ENCODE data around the gene NUDCD2.
"Not testable (repeated sequence)": the region's sequence is repeated elsewhere in the genome, so short reads cannot be mapped to it uniquely, and the experiment has no call there.

The NUDCD2 gene

GRCh38 chr5:163460562-163461171 is 765 bp upstream of the NUDCD2 start, which contains the start of gene HMMR:
Gene HMMR (plus strand): TSS chr5:163460632. CDS start chr5:163460693, 61 bp downstream.
- Histone ChIP-seq H3K4me3 (ENCODE audit: low read depth, low read length) (peak within 1 kb of the TSS; percentile 78), H3K36me3 (replicated peaks) (no peaks in the 10 kb centered on the region), H3K27me3 (replicated peaks) (no peaks in the 10 kb centered on the region), H3K27ac (peak within 1 kb of the TSS; percentile 98)
- TF ChIP-seq, protein P1, sequence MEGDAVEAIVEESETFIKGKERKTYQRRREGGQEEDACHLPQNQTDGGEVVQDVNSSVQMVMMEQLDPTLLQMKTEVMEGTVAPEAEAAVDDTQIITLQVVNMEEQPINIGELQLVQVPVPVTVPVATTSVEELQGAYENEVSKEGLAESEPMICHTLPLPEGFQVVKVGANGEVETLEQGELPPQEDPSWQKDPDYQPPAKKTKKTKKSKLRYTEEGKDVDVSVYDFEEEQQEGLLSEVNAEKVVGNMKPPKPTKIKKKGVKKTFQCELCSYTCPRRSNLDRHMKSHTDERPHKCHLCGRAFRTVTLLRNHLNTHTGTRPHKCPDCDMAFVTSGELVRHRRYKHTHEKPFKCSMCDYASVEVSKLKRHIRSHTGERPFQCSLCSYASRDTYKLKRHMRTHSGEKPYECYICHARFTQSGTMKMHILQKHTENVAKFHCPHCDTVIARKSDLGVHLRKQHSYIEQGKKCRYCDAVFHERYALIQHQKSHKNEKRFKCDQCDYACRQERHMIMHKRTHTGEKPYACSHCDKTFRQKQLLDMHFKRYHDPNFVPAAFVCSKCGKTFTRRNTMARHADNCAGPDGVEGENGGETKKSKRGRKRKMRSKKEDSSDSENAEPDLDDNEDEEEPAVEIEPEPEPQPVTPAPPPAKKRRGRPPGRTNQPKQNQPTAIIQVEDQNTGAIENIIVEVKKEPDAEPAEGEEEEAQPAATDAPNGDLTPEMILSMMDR (IDR thresholded peaks at IDR 0.05; ENCODE audit: low read depth, low read length, missing control alignments): no peak
- in situ Hi-C loops (cut with HindIII; ENCODE audit: low pct_ligation_motif_present, low sequenced_read_pairs): no loop called here
- DNase-seq: no peak

DNA sequence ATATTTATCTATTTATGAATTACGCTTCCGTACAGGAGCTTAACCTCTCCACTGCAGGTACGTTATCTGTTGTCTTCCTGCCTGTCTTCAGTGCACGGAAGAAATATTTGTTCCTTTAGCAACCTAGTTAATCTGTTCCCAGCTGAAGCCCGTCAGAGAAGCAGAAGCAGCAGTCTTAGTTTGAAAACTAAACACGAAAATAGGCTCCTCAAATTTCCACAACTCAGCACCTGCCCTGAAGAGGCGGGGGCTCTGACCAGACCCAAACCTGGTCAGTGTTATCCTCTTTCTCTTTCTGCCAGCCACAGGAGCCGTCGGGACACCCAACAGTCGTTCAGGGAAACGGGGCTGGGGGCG is 462 bp downstream of the NUDCD2 start:
- Histone ChIP-seq H3K4me3 (ENCODE audit: low read depth, low read length) (peak overlapping the region; percentile 77), H3K27me3 (replicated peaks) (no peaks in the 10 kb centered on the region), H3K27ac (peak overlapping the region; percentile 98), H3K36me3 (replicated peaks) (peaks cover 3% of the 10 kb centered on the region)
- in situ Hi-C loops (cut with HindIII; ENCODE audit: low pct_ligation_motif_present, low sequenced_read_pairs): no loop called here
- TF ChIP-seq, protein P1 (IDR thresholded peaks at IDR 0.05; ENCODE audit: low read depth, low read length, missing control alignments): no peak
- no peak for DNase-seq

- TF ChIP-seq, protein P1 (IDR thresholded peaks at IDR 0.05; ENCODE audit: low read depth, low read length, missing control alignments): no peak
- peak overlapping the region; percentile 77 for H3K4me3 ChIP-seq (ENCODE audit: low read depth, low read length)
- H3K27ac ChIP-seq: peak overlapping the region; percentile 98
- H3K36me3 ChIP-seq (replicated peaks): peaks cover 3% of the 10 kb centered on the region
- DNase-seq: no peak
- in situ Hi-C loops (cut with HindIII; ENCODE audit: low pct_ligation_motif_present, low sequenced_read_pairs): no loop called here
- H3K27me3 ChIP-seq (replicated peaks): no peaks in the 10 kb centered on the region
Measured at GRCh38 chr5:163458778-163459385, 1.0 kb downstream of the NUDCD2 start.

- Histone ChIP-seq H3K27me3 (replicated peaks) (no peaks in the 10 kb centered on the region), H3K4me3 (ENCODE audit: low read depth, low read length) (no peak overlapping the region), H3K27ac (no peak overlapping the region), H3K36me3 (replicated peaks) (peaks cover 3% of the 10 kb centered on the region)
- no peak for DNase-seq
- TF ChIP-seq, protein P1 (IDR thresholded peaks at IDR 0.05; ENCODE audit: low read depth, low read length, missing control alignments): no peak
- in situ Hi-C loops (cut with HindIII; ENCODE audit: low pct_ligation_motif_present, low sequenced_read_pairs): no loop called here
Measured at GRCh38 chr5:163456840-163457239, 3.1 kb downstream of the NUDCD2 start.

- TF ChIP-seq, protein P1 (IDR thresholded peaks at IDR 0.05; ENCODE audit: low read depth, low read length, missing control alignments): no peak
- DNase-seq: no peak
- Histone ChIP-seq H3K4me3 (ENCODE audit: low read depth, low read length) (no peak overlapping the region), H3K27ac (no peak overlapping the region), H3K27me3 (replicated peaks) (no peaks in the 10 kb centered on the region), H3K36me3 (replicated peaks) (peaks cover 4% of the 10 kb centered on the region)
- in situ Hi-C loops (cut with HindIII; ENCODE audit: low pct_ligation_motif_present, low sequenced_read_pairs): no loop called here
Measured at GRCh38 chr5:163456029-163456589, 3.8 kb downstream of the NUDCD2 start.

DNA sequence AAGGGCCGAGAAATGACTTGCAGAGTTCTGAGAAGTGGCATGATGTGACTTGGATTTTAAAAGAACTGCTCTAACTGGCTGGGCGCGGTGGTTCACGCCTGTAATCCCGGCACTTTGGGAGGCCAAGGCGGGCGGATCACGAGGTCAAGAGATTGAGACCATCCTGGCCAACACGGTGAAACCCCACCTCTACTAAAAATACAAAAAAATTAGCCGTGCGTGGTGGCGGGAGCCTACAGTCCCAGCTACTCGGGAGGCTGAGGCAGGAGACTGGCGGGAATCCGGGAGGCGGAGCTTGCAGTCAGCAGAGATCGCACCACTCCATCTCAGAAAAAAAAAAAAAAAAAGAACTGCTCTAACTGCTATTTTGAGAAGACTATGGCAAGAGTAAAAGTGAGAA is 4.5 kb downstream of the NUDCD2 start:
- H3K4me3 ChIP-seq (ENCODE audit: low read depth, low read length); H3K27me3 ChIP-seq (replicated peaks); H3K27ac ChIP-seq; DNase-seq; in situ Hi-C loops (cut with HindIII; ENCODE audit: low pct_ligation_motif_present, low sequenced_read_pairs); H3K36me3 ChIP-seq (replicated peaks): not testable (repeated sequence)

Data from brain microvascular endothelial cell (primary cell).